Vagina (tissue), 2 donors: ENCODE measurements around the gene SETBP1.

ENCODE experiments used
- POLR2A ChIP-seq, 2 donors: fragments of 450-650 bp; IDR thresholded peaks; one replicate each; pipeline ENCODE4 v1.6.1; 2017; ENCODE audit warnings: antibody characterized with exemption in 2 of 2, mild to moderate bottlenecking in 2 of 2, moderate library complexity in 2 of 2
- POLR2AphosphoS5 ChIP-seq, 2 donors: sonication (generic); formaldehyde crosslinking; IDR thresholded peaks; one replicate each; pipeline ENCODE4 v1.9.0; 2017; ENCODE audit warnings: antibody characterized with exemption in 2 of 2, mild to moderate bottlenecking in 2 of 2, low read depth in 1 of 2; ENCODE audit not compliant: insufficient read depth in 1 of 2
- TF ChIP-seq, protein P1 (sequence below), 3 experiments: fragments of 450-650 bp in 2 of 3; fragments of 200-600 bp in 1 of 3; sonication (generic) in 1 of 3; IDR thresholded peaks; one replicate each; pipeline ENCODE4 v1.5.1; 2017 to 2019; ENCODE audit warnings: antibody characterized with exemption in 3 of 3, mild to moderate bottlenecking in 2 of 3, moderate library complexity in 2 of 3

DNA sequence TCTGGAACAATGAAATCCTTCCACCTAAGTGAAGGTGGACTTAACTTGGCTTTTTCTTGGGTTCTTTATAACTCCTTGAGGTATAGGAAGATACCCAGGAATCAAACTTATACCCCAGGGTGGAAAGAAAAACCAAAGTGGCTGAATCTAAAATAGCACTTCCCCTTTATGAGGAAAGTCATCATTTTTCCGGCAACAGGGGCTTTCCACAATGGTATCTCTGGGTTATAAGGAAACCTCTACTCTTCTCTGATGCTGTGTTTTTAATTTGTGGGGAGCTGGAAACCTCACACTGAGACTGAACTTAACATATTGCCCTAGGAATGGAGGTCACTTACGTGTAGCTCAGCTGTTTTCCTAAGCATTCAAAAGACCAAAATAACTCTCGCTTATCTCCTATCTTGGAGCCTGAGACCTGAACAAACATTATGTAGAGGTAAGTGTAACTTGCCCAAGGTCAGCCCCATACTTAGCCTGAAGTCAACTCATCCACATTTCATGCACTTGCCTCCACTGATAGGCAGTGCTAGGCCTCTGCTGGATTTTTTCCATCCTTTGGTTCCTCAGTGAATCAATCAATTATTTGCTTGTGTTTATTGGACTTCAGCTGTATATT, 117.9 kb downstream of the SETBP1 start:
- TF ChIP-seq, protein P1, sequence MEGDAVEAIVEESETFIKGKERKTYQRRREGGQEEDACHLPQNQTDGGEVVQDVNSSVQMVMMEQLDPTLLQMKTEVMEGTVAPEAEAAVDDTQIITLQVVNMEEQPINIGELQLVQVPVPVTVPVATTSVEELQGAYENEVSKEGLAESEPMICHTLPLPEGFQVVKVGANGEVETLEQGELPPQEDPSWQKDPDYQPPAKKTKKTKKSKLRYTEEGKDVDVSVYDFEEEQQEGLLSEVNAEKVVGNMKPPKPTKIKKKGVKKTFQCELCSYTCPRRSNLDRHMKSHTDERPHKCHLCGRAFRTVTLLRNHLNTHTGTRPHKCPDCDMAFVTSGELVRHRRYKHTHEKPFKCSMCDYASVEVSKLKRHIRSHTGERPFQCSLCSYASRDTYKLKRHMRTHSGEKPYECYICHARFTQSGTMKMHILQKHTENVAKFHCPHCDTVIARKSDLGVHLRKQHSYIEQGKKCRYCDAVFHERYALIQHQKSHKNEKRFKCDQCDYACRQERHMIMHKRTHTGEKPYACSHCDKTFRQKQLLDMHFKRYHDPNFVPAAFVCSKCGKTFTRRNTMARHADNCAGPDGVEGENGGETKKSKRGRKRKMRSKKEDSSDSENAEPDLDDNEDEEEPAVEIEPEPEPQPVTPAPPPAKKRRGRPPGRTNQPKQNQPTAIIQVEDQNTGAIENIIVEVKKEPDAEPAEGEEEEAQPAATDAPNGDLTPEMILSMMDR (IDR thresholded peaks at IDR 0.05): no peak
- TF ChIP-seq POLR2A (IDR thresholded peaks at IDR 0.05) (no peak), POLR2AphosphoS5 (IDR thresholded peaks at IDR 0.05; ENCODE audit: insufficient read depth in 1 of 2, low read depth in 1 of 2) (no peak)
